GM20000 (cell line): Measurements from ENCODE around the gene PTPRN2.
"Not testable (repeated sequence)": the region's sequence is repeated elsewhere in the genome, so short reads cannot be mapped to it uniquely, and the experiment has no call there.

Experiments used
- DNase-seq: peaks from one replicate; pipeline ENCODE4 v3.0.0; 2012; ENCODE audit warnings: low spot score
- TF ChIP-seq, protein P1 (sequence below): IDR thresholded peaks from 2 replicates; pipeline ENCODE4 v1.5.1; 2012; ENCODE audit warnings: mild to moderate bottlenecking, control low read depth; ENCODE audit errors: extremely low read depth, missing control alignments

PTPRN2 gene

DNA sequence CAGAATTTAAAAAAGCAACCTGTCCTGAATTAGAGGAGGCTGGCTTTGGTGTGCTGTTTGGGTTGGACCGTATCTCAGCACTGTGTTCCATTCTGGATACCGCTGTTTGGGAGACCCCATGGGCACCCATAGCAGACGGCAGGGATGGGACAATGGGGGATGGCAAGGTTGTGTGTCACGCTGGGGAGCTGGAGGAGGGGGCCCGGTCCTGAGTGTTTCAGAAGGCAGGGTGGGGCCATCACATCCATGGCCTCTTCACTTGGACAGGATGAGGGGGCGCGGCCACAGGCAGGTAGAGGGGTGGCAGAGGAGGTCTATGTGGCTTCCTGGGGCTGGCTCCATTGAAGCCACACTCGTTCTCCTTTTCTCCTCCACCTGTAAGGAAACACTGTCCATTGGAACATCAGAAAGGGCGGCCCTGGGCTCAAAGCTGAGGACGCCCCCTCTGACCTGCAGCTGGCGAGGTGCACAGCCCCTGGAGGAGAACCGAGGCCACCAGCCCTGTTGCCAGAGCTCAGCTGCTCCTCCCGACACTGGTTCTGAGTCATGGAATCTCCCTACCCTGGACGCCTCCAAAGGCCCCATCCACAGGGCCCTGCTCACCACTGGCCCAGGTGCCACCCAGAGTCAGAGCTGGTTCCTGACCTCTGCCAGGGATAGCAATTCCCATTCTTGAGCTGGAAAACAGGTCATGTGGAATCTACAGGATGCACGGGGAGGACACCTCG is 663.6 kb downstream of the PTPRN2 start:
- TF ChIP-seq, protein P1, sequence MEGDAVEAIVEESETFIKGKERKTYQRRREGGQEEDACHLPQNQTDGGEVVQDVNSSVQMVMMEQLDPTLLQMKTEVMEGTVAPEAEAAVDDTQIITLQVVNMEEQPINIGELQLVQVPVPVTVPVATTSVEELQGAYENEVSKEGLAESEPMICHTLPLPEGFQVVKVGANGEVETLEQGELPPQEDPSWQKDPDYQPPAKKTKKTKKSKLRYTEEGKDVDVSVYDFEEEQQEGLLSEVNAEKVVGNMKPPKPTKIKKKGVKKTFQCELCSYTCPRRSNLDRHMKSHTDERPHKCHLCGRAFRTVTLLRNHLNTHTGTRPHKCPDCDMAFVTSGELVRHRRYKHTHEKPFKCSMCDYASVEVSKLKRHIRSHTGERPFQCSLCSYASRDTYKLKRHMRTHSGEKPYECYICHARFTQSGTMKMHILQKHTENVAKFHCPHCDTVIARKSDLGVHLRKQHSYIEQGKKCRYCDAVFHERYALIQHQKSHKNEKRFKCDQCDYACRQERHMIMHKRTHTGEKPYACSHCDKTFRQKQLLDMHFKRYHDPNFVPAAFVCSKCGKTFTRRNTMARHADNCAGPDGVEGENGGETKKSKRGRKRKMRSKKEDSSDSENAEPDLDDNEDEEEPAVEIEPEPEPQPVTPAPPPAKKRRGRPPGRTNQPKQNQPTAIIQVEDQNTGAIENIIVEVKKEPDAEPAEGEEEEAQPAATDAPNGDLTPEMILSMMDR = no peak
- no peak for DNase-seq

DNA sequence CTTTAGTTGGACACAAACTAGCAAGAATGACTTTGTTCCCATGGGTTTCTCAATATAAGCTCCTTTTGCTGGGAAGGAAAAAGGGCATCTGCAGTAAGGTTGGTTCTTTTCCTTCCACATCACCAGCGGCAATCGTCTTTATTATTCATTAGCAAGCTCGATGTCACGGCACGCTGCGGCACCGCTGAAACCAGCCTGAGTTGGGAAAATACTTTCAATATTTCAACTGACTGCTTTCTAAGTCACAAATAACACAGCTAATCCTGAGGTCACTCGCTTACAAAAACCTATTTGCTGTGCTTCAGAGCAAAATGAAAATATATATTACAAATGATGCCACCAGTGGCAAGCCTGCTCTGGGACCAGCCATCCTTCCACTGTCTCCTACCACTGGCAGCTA is 665.0 kb downstream of the PTPRN2 start:
- TF ChIP-seq, protein P1 = no peak
- DNase-seq = no peak

DNA sequence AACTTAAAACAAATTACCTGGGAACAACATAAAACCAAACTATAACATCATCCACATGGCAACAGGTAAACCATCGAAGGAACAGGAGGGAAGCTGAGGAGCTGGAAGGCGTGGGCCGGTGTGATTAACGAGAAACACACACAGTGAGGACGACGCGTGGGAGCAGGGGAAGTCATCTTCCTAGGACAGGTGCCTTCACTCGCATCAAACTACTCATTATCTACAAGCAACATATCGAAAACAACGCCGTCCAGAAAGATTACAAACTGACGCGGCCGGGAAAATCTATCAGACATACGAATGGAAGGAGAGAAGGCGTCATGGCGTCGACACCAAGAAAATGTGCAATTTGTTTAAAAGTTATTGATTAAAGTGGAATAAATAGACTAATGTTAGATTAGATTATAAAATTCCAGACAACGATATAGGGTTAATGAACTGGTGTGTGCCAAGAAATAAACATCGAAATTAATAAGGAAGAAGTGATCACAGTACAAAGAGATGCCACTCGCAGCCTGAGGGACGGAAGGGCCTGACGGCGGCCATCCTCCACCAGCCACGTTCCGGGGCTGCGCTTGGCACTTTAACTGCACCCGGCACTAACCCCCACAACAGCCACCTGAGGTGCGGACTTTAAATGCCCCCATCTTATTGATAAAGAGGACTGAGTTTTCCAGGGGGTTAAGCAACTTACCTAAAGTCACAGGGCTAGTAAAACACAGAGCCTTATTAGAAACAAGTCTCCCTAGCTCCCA is 669.1 kb downstream of the PTPRN2 start:
- TF ChIP-seq, protein P1 = no peak
- no peak for DNase-seq

DNA sequence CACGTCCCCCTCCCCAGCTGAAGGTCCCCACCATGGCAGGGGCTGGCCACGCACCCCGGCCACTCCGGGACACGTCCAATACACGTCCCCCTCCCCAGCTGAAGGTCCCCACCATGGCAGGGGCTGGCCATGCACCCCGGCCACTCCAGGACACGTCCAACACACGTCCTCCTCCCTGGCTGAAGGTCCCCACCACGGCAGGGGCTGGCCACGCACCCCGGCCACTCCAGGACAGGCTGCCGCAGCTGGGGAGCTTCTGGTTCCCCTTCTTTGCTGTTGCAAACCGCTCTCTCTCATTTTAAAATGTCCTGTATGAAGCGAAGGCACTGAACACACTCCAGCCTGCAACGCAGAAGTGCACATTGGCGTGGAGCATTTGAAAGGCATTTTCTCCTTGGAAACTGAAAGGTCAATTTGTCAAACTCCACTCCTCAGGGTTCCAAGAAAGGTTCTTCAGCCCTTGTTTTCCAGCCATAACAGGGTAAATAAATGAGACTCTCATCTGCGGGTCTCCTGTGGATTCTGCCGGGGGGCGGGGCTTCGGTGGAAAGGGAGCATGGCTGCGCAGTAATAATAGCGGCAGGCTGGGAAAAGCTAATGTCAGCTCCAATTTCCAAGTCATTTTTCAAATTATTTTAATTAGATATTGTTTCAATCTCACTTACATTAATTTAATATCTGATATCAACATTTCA is 670.5 kb downstream of the PTPRN2 start:
- DNase-seq = no peak
- TF ChIP-seq, protein P1 = no peak

DNA sequence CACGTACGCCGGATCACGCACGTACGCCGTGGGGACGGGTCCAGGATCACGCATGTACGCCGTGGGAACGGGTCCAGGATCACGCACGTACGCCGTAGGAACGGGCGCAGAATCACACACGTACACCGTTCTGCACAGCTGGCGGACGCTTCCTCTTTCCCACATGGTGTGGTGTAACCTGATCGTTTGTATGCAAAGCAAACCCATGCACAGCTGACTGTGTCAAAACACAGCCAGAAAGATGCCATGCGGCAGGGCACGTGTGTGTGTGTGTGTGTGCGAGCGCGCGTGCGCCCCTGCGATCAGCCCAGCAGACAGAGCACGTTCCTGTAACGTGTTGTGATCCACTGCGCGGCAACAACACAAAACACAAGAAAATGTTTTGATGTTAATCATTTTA is 677.2 kb downstream of the PTPRN2 start:
- TF ChIP-seq, protein P1 = no peak
- no peak for DNase-seq

DNA sequence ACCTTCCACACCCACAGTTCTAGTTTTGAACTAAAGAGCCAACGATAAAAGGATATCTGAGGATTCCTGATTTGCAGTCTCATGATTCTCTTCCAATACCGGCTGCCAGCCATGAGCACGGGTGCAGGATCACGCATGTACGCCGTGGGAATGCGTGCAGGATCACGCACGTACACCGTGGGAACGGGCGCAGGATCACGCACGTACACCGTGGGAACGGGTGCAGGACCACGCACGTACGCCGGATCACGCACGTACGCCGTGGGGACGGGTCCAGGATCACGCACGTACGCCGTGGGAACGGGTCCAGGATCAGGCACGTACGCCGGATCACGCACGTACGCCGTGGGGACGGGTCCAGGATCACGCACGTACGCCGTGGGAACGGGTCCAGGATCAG is 677.6 kb downstream of the PTPRN2 start:
- DNase-seq = not testable (repeated sequence)

DNA sequence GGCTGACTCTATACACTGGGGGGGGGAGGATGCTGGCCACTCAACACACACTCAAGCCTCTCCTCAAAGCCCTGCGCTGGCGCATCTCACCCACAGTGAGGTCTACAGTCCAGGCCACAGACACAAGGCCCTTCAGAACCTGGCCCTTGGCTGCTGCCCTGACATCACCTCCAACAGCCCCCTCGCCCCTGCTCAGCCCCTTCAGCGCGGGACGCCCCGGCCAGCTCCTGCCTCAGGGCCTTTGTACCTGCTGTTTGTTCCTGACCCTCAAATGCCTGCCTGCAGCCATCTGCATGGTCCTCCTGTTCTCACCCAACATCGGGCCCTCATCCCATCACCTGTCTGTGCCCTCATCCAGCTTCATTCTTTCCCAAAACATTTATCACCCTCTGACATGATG is 678.3 kb downstream of the PTPRN2 start:
- TF ChIP-seq, protein P1 = no peak
- no peak for DNase-seq
